ENCODE data around the gene DYRK1A. TPM values are rescaled to one million over a fixed set of nuclear protein-coding genes. Genes with fewer than 3 reads are reported as not detected.

DYRK1A gene
- total RNA-seq, 3 donors from 2014 or later (not counting 1 experiment from before 2014, with no cell fraction given), result 149 to 166 (median 153) TPM

DNA sequence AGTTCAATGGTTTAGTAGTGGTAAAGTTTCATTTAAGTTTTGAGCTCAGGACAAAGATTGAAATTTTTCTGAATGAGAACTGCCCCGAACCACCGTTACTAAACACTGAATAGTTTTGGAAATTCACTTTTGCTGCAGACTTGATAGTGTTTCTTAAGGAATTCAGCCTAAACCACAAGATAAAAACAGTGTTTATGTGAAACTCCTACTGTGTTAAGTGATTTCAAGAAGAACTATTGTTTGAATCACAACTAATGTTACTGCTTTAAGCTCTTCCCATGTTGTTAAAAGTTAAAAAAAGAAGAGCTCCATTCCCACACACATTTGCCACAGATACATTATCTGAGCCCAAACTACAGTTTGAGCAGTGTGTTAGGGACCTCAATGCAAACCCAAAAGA is 159.2 kb downstream of the DYRK1A start:
- ATAC-seq (no peak), DNase-seq (no peak)
- Histone ChIP-seq H3K9me3 (ENCODE audit: control insufficient read depth, insufficient read depth, low read length) (no peaks in the 10 kb centered on the region), H3K4me1 (ENCODE audit: control insufficient read depth, insufficient read depth, low read length) (no peaks in the 10 kb centered on the region), H3K36me3 (ENCODE audit: control insufficient read depth, insufficient read depth, low read length) (no peaks in the 10 kb centered on the region), H3K27me3 (ENCODE audit: control insufficient read depth, insufficient read depth, low read length) (peaks cover under 1% of the 10 kb centered on the region), H3K4me3 (ENCODE audit: low read length) (no peak overlapping the region), H3K27ac (ENCODE audit: low read length) (no peak overlapping the region)
- no peak overlapping the region for H3K27ac Mint-ChIP-seq
- intact Hi-C loops (cut with micrococcal nuclease), result no loop called here
- no peak overlapping the region for H3K4me3 Mint-ChIP-seq
- no peaks in the 10 kb centered on the region for H3K36me3 Mint-ChIP-seq
- TF ChIP-seq, protein P1, sequence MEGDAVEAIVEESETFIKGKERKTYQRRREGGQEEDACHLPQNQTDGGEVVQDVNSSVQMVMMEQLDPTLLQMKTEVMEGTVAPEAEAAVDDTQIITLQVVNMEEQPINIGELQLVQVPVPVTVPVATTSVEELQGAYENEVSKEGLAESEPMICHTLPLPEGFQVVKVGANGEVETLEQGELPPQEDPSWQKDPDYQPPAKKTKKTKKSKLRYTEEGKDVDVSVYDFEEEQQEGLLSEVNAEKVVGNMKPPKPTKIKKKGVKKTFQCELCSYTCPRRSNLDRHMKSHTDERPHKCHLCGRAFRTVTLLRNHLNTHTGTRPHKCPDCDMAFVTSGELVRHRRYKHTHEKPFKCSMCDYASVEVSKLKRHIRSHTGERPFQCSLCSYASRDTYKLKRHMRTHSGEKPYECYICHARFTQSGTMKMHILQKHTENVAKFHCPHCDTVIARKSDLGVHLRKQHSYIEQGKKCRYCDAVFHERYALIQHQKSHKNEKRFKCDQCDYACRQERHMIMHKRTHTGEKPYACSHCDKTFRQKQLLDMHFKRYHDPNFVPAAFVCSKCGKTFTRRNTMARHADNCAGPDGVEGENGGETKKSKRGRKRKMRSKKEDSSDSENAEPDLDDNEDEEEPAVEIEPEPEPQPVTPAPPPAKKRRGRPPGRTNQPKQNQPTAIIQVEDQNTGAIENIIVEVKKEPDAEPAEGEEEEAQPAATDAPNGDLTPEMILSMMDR (IDR thresholded peaks at IDR 0.05), result no peak
- H3K27me3 Mint-ChIP-seq (ENCODE audit: low read depth in 2 of 2), result peaks cover 5 to 8% of the 10 kb centered on the region in 2 donors
- WGBS (ENCODE audit: insufficient coverage), result 93% methylated on average over 2 of the region's 2 CpGs
- peaks cover 14 to 17% of the 10 kb centered on the region in 2 donors for H3K4me1 Mint-ChIP-seq
- H3K9me3 Mint-ChIP-seq, result no peaks in the 10 kb centered on the region

DNA sequence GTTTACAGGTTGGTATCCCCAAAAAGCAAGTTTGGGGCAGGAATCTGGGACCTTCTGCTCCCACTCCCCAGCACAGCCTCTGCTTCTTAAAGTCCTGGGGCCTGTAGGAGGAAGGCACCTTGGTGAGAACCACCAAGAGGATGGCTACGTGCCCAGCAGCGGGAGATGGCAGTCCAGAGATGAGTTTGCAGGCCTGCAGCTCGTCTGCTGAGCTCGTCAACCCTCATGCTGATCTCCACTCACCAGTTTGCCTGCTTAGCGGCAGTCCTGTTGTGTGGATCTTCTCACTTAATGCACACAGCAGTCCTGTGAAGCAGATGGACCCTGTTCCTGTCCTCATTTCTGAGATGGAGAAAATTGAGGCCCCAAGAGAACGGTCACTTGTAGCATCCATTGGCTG is 160.5 kb downstream of the DYRK1A start:
- H3K36me3 ChIP-seq (ENCODE audit: control insufficient read depth, insufficient read depth, low read length), result no peaks in the 10 kb centered on the region
- H3K27me3 Mint-ChIP-seq (ENCODE audit: low read depth in 2 of 2), result peaks cover 10 to 17% of the 10 kb centered on the region in 2 donors
- ATAC-seq, result no peak
- no peak overlapping the region for H3K4me3 ChIP-seq (ENCODE audit: low read length)
- 91% methylated on average over 6 of the region's 6 CpGs for WGBS (ENCODE audit: insufficient coverage)
- no peaks in the 10 kb centered on the region for H3K9me3 ChIP-seq (ENCODE audit: control insufficient read depth, insufficient read depth, low read length)
- no peak overlapping the region for H3K27ac Mint-ChIP-seq
- H3K27ac ChIP-seq (ENCODE audit: low read length), result no peak overlapping the region
- TF ChIP-seq, protein P1 (IDR thresholded peaks at IDR 0.05), result no peak
- H3K27me3 ChIP-seq (ENCODE audit: control insufficient read depth, insufficient read depth, low read length), result peaks cover 6% of the 10 kb centered on the region
- peaks cover 5 to 17% of the 10 kb centered on the region in 2 donors for H3K4me1 Mint-ChIP-seq
- no peaks in the 10 kb centered on the region for H3K4me1 ChIP-seq (ENCODE audit: control insufficient read depth, insufficient read depth, low read length)
- intact Hi-C loops (cut with micrococcal nuclease), result no loop called here
- DNase-seq, result no peak
- no peaks in the 10 kb centered on the region for H3K36me3 Mint-ChIP-seq
- no peaks in the 10 kb centered on the region for H3K9me3 Mint-ChIP-seq
- no peak overlapping the region for H3K4me3 Mint-ChIP-seq

DNA sequence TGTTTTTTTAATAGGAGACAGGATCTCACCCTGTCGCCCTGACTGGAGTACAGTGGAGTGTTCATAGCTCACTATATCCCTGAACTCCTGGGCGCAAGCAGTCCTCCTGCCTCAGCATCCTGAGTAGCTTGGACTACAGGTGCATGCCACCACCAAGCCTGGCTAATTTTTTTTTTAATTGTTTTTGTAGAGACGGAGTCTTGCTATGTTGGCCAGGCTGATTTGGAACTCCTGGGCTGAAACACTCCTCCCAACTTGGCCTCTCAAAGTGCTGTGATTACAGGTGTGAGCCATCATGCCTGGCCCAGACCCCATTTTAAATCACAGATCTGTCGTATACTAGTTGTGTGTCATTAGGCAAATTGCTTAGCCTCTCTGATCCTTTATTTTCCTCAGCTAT is 161.1 kb downstream of the DYRK1A start:
- Histone ChIP-seq H3K27ac (ENCODE audit: low read length) (no peak overlapping the region), H3K4me3 (ENCODE audit: low read length) (no peak overlapping the region), H3K4me1 (ENCODE audit: control insufficient read depth, insufficient read depth, low read length) (no peaks in the 10 kb centered on the region), H3K27me3 (ENCODE audit: control insufficient read depth, insufficient read depth, low read length) (peaks cover 8% of the 10 kb centered on the region), H3K36me3 (ENCODE audit: control insufficient read depth, insufficient read depth, low read length) (no peaks in the 10 kb centered on the region), H3K9me3 (ENCODE audit: control insufficient read depth, insufficient read depth, low read length) (no peaks in the 10 kb centered on the region)
- DNase-seq, result no peak
- H3K9me3 Mint-ChIP-seq, result no peaks in the 10 kb centered on the region
- TF ChIP-seq, protein P1 (IDR thresholded peaks at IDR 0.05), result no peak
- H3K27ac Mint-ChIP-seq, result no peak overlapping the region
- H3K36me3 Mint-ChIP-seq, result no peaks in the 10 kb centered on the region
- peaks cover 16 to 23% of the 10 kb centered on the region in 2 donors for H3K27me3 Mint-ChIP-seq (ENCODE audit: low read depth in 2 of 2)
- H3K4me3 Mint-ChIP-seq, result no peak overlapping the region
- 89% methylated on average over 4 of the region's 4 CpGs for WGBS (ENCODE audit: insufficient coverage)
- peaks cover 5 to 15% of the 10 kb centered on the region in 2 donors for H3K4me1 Mint-ChIP-seq
- intact Hi-C loops (cut with micrococcal nuclease), result no loop called here
- no peak for ATAC-seq

Measured in natural killer cell (primary cell).